GM12878 (cell line): ENCODE measurements around the gene GTF3A. TPM values are rescaled to one million over a fixed set of nuclear protein-coding genes. Genes with fewer than 3 reads are reported as not detected.

Source experiments
- BCLAF1 ChIP-seq: fragments of 450-650 bp; IDR thresholded peaks from 2 replicates; pipeline ENCODE4 v1.6.1; 2017; ENCODE audit warnings: antibody characterized with exemption, mild to moderate bottlenecking, moderate library complexity
- DPF2 ChIP-seq: fragments of 450-650 bp; IDR thresholded peaks from 2 replicates; pipeline ENCODE4 v1.6.1; 2017; ENCODE audit warnings: mild to moderate bottlenecking
- GABPA ChIP-seq: IDR thresholded peaks from 2 replicates; pipeline ENCODE4 v1.6.1; 2014; ENCODE audit warnings: antibody characterized with exemption, low read depth, mild to moderate bottlenecking, inconsistent platforms
- HDGF ChIP-seq: fragments of 450-650 bp; IDR thresholded peaks from 2 replicates; pipeline ENCODE4 v1.6.1; 2016; ENCODE audit warnings: antibody characterized with exemption
- IKZF1 ChIP-seq: fragments of 450-650 bp; conservative IDR thresholded peaks from 2 replicates; pipeline ENCODE4 v1.6.1; 2017; ENCODE audit warnings: antibody characterized with exemption, mild to moderate bottlenecking
- JUNB ChIP-seq: IDR thresholded peaks from 2 replicates; pipeline ENCODE4 v1.6.1; 2016; ENCODE audit warnings: antibody characterized with exemption, mild to moderate bottlenecking
- JUND ChIP-seq: IDR thresholded peaks from 2 replicates; pipeline ENCODE4 v1.6.1; 2012; ENCODE audit warnings: low read depth, mild to moderate bottlenecking, low read length, improper control_type of control experiment, moderate library complexity
- PML ChIP-seq: IDR thresholded peaks from 2 replicates; pipeline ENCODE4 v1.6.1; 2012; ENCODE audit warnings: low read length, inconsistent platforms
- POU2F2 ChIP-seq: IDR thresholded peaks from 3 replicates; pipeline ENCODE4 v1.6.1; 2011; ENCODE audit warnings: low read depth, mild to moderate bottlenecking, low read length, borderline replicate concordance
- RAD21 ChIP-seq: IDR thresholded peaks from 2 replicates; pipeline ENCODE4 v1.6.1; 2011; ENCODE audit warnings: mild to moderate bottlenecking, low read depth, low read length, moderate library complexity; ENCODE audit not compliant: insufficient read depth
- SUPT20H ChIP-seq: IDR thresholded peaks from 2 replicates; pipeline ENCODE4 v1.6.1; 2011; ENCODE audit warnings: low read depth, mild to moderate bottlenecking, low read length, moderate library complexity, borderline replicate concordance; ENCODE audit not compliant: control insufficient read depth
- TCF12 ChIP-seq: IDR thresholded peaks from 2 replicates; pipeline ENCODE4 v1.6.1; 2011; ENCODE audit warnings: low read depth, mild to moderate bottlenecking, low read length
- TCF3 ChIP-seq: IDR thresholded peaks from 2 replicates; pipeline ENCODE4 v1.6.1; 2012; ENCODE audit warnings: low read depth, mild to moderate bottlenecking, low read length, borderline replicate concordance; ENCODE audit not compliant: insufficient read depth
- TCF7 ChIP-seq: IDR thresholded peaks from 2 replicates; pipeline ENCODE4 v1.6.1; 2014; ENCODE audit warnings: antibody characterized with exemption, borderline replicate concordance
- WRNIP1 ChIP-seq: IDR thresholded peaks from 2 replicates; pipeline ENCODE4 v1.6.1; 2011; ENCODE audit warnings: low read depth, low read length, improper control_type of control experiment, borderline replicate concordance
- ZNF687 ChIP-seq: fragments of 450-650 bp; IDR thresholded peaks from 2 replicates; pipeline ENCODE4 v1.6.1; 2017; ENCODE audit warnings: mild to moderate bottlenecking, moderate library complexity
- polyA plus RNA-seq, 11 experiments: library from polyadenylated mRNA; depleted of rRNA in 4 of 11; unstranded in 6 of 11; stranded (reverse) in 5 of 11; fragments of >200 nt; fragmentation: Nextera tagmentation in 4 of 11; fragmentation: Illumina TruSeq in 1 of 11; extraction: Ambion mirVana in 4 of 11; extraction: Trizol in 1 of 11; gene quantifications; 1 replicate in 1 of 11; 2 replicates in 10 of 11; pipeline versions ENCODE4 v1.2.1 to v1.2.3, GENCODE V29; 2011 to 2016; ENCODE audit warnings: inconsistent platforms in 2 of 11, missing spikeins in 2 of 11, low read depth in 1 of 11
- total RNA-seq, 4 experiments: library from RNA; depleted of rRNA in 3 of 4; stranded (reverse); fragments of >200 nt in 3 of 4; fragmentation: Illumina TruSeq in 1 of 4; extraction: Trizol in 1 of 4; gene quantifications; 2 replicates each; pipeline versions ENCODE4 v1.2.1 to v1.2.3, GENCODE V29; 2013 to 2021
- TF ChIP-seq, protein P1 (sequence below): fragments of 450-650 bp; IDR thresholded peaks from 2 replicates; pipeline ENCODE4 v1.6.1; 2016; ENCODE audit warnings: mild to moderate bottlenecking, moderate library complexity, borderline replicate concordance

The GTF3A gene
- total and polyA plus RNA-seq, 10 of the 15 experiments (the other 5 are each of a cell fraction or from before 2014, with no cell fraction given) = 74.2 to 524 (median 216) TPM

DNA sequence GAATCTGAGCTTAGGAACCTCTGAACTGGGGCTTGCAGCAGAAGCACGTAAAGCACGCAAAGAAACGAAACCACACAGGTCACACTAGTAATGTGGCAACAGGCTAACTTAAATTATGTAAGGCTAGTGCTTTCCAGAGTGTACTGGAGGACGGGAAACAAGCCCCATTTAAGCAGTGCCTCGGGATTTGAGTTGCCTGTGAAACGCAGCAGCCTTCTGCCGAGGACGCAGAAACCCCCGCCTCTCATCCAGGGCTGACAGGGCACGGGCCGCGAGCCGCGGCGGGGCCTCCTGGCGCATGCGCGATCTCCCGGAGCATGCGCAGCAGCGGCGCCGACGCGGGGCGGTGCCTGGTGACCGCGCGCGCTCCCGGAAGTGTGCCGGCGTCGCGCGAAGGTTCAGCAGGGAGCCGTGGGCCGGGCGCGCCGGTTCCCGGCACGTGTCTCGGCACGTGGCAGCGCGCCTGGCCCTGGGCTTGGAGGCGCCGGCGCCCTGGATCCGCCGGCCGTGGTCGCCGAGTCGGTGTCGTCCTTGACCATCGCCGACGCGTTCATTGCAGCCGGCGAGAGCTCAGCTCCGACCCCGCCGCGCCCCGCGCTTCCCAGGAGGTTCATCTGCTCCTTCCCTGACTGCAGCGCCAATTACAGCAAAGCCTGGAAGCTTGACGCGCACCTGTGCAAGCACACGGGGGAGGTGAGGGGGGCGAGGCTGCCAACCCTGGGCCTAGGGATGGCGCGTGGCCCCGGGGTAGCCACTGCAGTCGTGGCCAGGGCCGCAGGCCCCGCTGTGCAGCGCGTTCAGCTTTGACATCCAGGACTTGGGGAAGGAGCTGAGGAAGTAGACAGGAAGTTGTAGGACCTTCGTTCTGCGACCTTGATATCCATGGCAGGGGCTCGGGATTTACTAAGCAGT is at the start of gene GTF3A (continued):
- TF ChIP-seq, protein P1, sequence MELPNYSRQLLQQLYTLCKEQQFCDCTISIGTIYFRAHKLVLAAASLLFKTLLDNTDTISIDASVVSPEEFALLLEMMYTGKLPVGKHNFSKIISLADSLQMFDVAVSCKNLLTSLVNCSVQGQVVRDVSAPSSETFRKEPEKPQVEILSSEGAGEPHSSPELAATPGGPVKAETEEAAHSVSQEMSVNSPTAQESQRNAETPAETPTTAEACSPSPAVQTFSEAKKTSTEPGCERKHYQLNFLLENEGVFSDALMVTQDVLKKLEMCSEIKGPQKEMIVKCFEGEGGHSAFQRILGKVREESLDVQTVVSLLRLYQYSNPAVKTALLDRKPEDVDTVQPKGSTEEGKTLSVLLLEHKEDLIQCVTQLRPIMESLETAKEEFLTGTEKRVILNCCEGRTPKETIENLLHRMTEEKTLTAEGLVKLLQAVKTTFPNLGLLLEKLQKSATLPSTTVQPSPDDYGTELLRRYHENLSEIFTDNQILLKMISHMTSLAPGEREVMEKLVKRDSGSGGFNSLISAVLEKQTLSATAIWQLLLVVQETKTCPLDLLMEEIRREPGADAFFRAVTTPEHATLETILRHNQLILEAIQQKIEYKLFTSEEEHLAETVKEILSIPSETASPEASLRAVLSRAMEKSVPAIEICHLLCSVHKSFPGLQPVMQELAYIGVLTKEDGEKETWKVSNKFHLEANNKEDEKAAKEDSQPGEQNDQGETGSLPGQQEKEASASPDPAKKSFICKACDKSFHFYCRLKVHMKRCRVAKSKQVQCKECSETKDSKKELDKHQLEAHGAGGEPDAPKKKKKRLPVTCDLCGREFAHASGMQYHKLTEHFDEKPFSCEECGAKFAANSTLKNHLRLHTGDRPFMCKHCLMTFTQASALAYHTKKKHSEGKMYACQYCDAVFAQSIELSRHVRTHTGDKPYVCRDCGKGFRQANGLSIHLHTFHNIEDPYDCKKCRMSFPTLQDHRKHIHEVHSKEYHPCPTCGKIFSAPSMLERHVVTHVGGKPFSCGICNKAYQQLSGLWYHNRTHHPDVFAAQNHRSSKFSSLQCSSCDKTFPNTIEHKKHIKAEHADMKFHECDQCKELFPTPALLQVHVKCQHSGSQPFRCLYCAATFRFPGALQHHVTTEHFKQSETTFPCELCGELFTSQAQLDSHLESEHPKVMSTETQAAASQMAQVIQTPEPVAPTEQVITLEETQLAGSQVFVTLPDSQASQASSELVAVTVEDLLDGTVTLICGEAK = peak; percentile 28; the same call in 1 of the 2 replicates
- TF ChIP-seq TCF3 (peak; percentile 43; the same call in 1 of the 2 replicates), DPF2 (0 out of 2 replicates have a peak, but pooled peaks have one; percentile 74), GABPA (no peak), BCLAF1 (peak; percentile 56; the same call in 1 of the 2 replicates), ZNF687 (peak; percentile 98), HDGF (0 out of 2 replicates have a peak, but pooled peaks have one; percentile 15), TCF7 (no peak), PML (no peak; the same call in 1 of the 2 replicates), POU2F2 (0 out of 3 replicates have a peak, but pooled peaks have one; percentile 34), TCF12 (0 out of 2 replicates have a peak, but pooled peaks have one; percentile 58), JUNB (no peak), SUPT20H (no peak), RAD21 (no peak), WRNIP1 (no peak), JUND (no peak), IKZF1 (peak; percentile 100)
